NB4 (cell line): ENCODE measurements around the gene ZBTB20.

Experiments used
- DNase-seq: peaks from one replicate; pipeline ENCODE4 v3.0.0; 2010; ENCODE audit warnings: low read depth
- H3K4me3 ChIP-seq: one replicate; pipeline ENCODE4 v1.5.1; 2011; ENCODE audit warnings: mild to moderate bottlenecking, low read depth, low read length, moderate library complexity
- MAX ChIP-seq: IDR thresholded peaks from 2 replicates; pipeline ENCODE4 v1.6.1; 2011; ENCODE audit warnings: low read depth, low read length
- MYC ChIP-seq: IDR thresholded peaks from 2 replicates; pipeline ENCODE4 v1.6.1; 2011; ENCODE audit warnings: low read depth, low read length
- POLR2A ChIP-seq: IDR thresholded peaks from 2 replicates; pipeline ENCODE4 v1.6.1; 2011; ENCODE audit warnings: mild to moderate bottlenecking; ENCODE audit not compliant: insufficient read length; ENCODE audit errors: extremely low read depth
- TF ChIP-seq, protein P1 (sequence below): IDR thresholded peaks from one replicate; pipeline ENCODE4 v1.5.1; 2012; ENCODE audit warnings: low read depth, low read length

Gene ZBTB20

GRCh38 chr3:114295946-114296345 lies 851.1 kb downstream of the ZBTB20 start:
- TF ChIP-seq MAX = no peak
- no peak for TF ChIP-seq POLR2A
- no peak for TF ChIP-seq MYC
- TF ChIP-seq, protein P1, sequence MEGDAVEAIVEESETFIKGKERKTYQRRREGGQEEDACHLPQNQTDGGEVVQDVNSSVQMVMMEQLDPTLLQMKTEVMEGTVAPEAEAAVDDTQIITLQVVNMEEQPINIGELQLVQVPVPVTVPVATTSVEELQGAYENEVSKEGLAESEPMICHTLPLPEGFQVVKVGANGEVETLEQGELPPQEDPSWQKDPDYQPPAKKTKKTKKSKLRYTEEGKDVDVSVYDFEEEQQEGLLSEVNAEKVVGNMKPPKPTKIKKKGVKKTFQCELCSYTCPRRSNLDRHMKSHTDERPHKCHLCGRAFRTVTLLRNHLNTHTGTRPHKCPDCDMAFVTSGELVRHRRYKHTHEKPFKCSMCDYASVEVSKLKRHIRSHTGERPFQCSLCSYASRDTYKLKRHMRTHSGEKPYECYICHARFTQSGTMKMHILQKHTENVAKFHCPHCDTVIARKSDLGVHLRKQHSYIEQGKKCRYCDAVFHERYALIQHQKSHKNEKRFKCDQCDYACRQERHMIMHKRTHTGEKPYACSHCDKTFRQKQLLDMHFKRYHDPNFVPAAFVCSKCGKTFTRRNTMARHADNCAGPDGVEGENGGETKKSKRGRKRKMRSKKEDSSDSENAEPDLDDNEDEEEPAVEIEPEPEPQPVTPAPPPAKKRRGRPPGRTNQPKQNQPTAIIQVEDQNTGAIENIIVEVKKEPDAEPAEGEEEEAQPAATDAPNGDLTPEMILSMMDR = no peak
- DNase-seq = no peak
- no peak overlapping the region for H3K4me3 ChIP-seq

DNA sequence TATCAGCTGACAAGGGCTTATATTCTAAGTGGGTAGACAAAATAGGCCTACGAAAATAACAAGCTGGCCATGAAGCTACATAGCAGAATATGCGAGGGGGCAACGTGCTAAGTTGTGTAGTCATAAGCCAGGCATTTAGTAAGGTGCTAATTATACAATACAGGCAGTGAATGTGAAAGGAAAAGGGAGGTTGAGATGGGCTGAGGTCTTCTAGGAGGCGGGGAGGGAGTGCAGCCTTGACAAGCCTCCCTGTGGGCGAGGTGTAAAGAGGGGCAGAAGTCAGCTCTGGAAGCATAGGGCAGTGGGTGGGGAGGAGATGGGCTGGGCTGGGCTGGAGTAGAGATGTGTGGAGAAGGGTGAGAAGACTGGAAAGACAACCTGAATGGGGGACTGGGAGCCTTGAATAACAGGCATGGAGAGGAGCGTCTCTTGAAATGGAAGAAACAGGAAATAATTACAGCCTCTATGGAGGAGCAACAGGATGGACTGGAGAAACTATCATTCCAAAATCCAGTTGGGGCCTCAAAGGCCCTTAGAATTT lies 852.1 kb downstream of the ZBTB20 start:
- no peak for DNase-seq
- no peak for TF ChIP-seq MAX
- TF ChIP-seq, protein P1 = no peak
- no peak for TF ChIP-seq MYC
- TF ChIP-seq POLR2A = no peak
- no peak overlapping the region for H3K4me3 ChIP-seq

- no peak for DNase-seq
- TF ChIP-seq POLR2A = no peak
- TF ChIP-seq MYC = no peak
- TF ChIP-seq, protein P1 = no peak
- TF ChIP-seq MAX = no peak
- H3K4me3 ChIP-seq = no peak within 1 kb of the TSS
These were observed 853.1 kb downstream of the ZBTB20 start, which contains the start of gene TIGIT for GRCh38 chr3:114293838-114294535. TSS of gene TIGIT (plus strand) at chr3:114294028. CDS start at chr3:114294062, 34 bp downstream.

DNA sequence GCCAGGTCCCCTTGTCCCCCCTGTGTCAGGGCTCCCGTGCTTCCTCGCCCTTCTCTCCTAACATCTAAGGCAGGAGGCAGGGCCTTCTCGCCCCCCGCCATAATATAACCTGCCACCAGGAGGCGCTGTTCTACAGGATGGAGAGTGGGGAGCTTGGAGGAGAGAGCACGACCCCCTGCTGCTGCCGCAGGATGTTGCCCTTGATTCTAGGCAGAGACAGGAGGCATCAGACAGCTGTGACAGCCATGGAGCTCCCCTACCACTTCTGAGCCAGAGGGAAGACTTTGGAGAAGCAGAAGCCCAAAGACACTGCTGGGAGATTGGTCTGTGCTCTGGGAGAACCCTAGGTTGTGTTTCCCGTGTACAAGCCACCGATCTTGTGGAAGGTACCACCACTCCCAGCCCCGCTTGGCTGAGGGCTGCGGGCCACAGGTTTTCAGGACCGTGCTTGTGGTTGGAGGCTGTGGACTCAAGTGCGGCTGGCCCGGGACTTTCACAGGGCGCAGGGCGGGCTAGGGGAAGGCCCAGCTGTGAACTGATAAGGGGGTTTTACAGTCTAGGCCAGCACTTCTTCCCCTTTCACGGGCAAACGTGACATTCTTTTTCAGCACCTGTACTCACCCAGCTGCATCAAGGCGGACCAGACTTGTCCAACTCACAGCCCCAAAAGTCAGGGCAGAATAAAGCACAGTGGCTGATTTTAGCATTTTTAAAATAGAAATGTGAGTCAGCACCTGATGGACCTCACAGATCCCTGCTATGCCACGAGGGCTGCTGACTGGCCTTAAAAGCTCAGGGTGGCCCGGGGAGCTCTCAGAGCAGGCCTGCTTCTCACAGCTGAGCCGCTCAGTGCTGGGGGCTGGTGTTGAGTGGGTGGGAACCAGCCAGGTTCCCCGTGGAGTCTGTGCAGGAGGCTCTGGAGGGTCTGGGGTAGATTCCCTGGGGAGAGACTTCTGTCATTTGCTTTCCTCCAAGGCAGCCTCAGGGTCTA lies 855.9 kb downstream of the ZBTB20 start:
- TF ChIP-seq, protein P1 = peak; percentile 73
- no peak for TF ChIP-seq POLR2A
- peak; percentile 76 for DNase-seq
- H3K4me3 ChIP-seq = no peak overlapping the region

DNA sequence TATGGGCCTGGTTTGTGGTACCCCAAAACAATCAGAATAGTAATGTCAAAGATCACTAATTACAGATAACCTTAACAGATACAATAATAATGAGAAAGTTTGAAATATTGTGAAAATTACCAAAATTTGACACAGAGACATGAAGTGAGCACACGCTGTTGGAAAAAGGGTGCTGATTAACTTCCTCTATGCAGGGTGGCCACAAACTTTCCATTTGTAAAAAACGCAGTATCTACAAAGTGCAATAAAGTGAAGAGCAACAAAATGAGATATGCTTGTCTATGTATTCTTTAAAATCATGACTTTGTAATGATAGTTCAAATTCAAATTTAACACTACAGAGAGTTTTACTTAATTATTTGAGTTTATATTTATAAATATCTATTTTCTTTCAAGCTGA lies 860.8 kb downstream of the ZBTB20 start:
- H3K4me3 ChIP-seq = no peak overlapping the region
- no peak for DNase-seq
- no peak for TF ChIP-seq MYC
- no peak for TF ChIP-seq MAX
- TF ChIP-seq, protein P1 = no peak
- TF ChIP-seq POLR2A = no peak
